Suprapubic skin (tissue), 3 donors: ENCODE measurements around the gene RNF39.

Source experiments
- CTCF ChIP-seq, 2 donors: fragments of 200-600 bp in 1 of 2; fragments of 450-650 bp in 1 of 2; sonication (generic) in 1 of 2; IDR thresholded peaks; one replicate each; pipeline ENCODE4 v1.5.1; 2016 to 2019; ENCODE audit warnings: antibody characterized with exemption in 2 of 2, mild to moderate bottlenecking in 1 of 2, moderate library complexity in 1 of 2
- POLR2A ChIP-seq, 2 donors: fragments of 450-650 bp; IDR thresholded peaks; one replicate each; pipeline ENCODE4 v1.6.1; 2017; ENCODE audit warnings: antibody characterized with exemption in 2 of 2, mild to moderate bottlenecking in 2 of 2, moderate library complexity in 2 of 2

GRCh38 chr6:30087876-30088275 lies 12.3 kb upstream of the RNF39 start:
- TF ChIP-seq CTCF (IDR thresholded peaks at IDR 0.05) (no peak), POLR2A (IDR thresholded peaks at IDR 0.05) (no peak)
